Mesendoderm (in vitro differentiated cells): Measurements from ENCODE around the gene CYRIA.

Experiments used
- DNase-seq: peaks from one replicate; pipeline ENCODE4 v3.0.0; 2013
- H2AK5ac ChIP-seq: 2 replicates; pipeline ENCODE4 v1.6.1; 2013; ENCODE audit warnings: low read length, inconsistent platforms
- H2BK120ac ChIP-seq: 2 replicates; pipeline ENCODE4 v1.6.1; 2013; ENCODE audit warnings: low read depth, mild to moderate bottlenecking, low read length, moderate library complexity, mixed read lengths
- H2BK15ac ChIP-seq: replicated peaks from 2 replicates; pipeline ENCODE4 v1.6.1; 2013; ENCODE audit warnings: low read depth, mild to moderate bottlenecking, moderate library complexity
- H2BK5ac ChIP-seq: 2 replicates; pipeline ENCODE4 v1.6.1; 2013; ENCODE audit warnings: low read length, inconsistent platforms
- H3K18ac ChIP-seq: 2 replicates; pipeline ENCODE4 v1.6.1; 2013; ENCODE audit warnings: mild to moderate bottlenecking, low read length, mixed read lengths
- H3K23ac ChIP-seq: one replicate; pipeline ENCODE4 v1.6.1; 2013; ENCODE audit warnings: low read length
- H3K27ac ChIP-seq: 2 replicates; pipeline ENCODE4 v1.5.1; 2013; ENCODE audit warnings: low read depth, mild to moderate bottlenecking, inconsistent platforms, low read length, moderate library complexity
- H3K27me3 ChIP-seq: 2 replicates; pipeline ENCODE4 v1.6.1; 2013; ENCODE audit warnings: low read length, control low read depth, mild to moderate bottlenecking, inconsistent platforms; ENCODE audit not compliant: insufficient read depth, poor library complexity
- H3K36me3 ChIP-seq: 2 replicates; pipeline ENCODE4 v1.6.1; 2013; ENCODE audit warnings: low read length, inconsistent platforms; ENCODE audit not compliant: control insufficient read depth, insufficient read depth
- H3K4ac ChIP-seq: one replicate; pipeline ENCODE4 v1.6.1; 2013; ENCODE audit warnings: low read depth, mild to moderate bottlenecking, low read length, moderate library complexity
- H3K4me1 ChIP-seq: 2 replicates; pipeline ENCODE4 v1.6.1; 2013; ENCODE audit warnings: low read depth, low read length, inconsistent platforms; ENCODE audit not compliant: control insufficient read depth
- H3K4me2 ChIP-seq: 2 replicates; pipeline ENCODE4 v1.6.1; 2013; ENCODE audit warnings: low read length
- H3K4me3 ChIP-seq: 2 replicates; pipeline ENCODE4 v1.5.1; 2013; ENCODE audit warnings: mild to moderate bottlenecking, low read length
- H3K56ac ChIP-seq: one replicate; pipeline ENCODE4 v1.6.1; 2013; ENCODE audit warnings: low read length
- H3K79me1 ChIP-seq: 2 replicates; pipeline ENCODE4 v1.6.1; 2013; ENCODE audit warnings: low read length, inconsistent platforms
- H3K79me2 ChIP-seq: 2 replicates; pipeline ENCODE4 v1.6.1; 2013; ENCODE audit warnings: mild to moderate bottlenecking, low read length; ENCODE audit not compliant: control insufficient read depth, insufficient read depth
- H3K9ac ChIP-seq: 2 replicates; pipeline ENCODE4 v1.6.1; 2013; ENCODE audit warnings: low read length, inconsistent platforms
- H4K5ac ChIP-seq: one replicate; pipeline ENCODE4 v1.6.1; 2013; ENCODE audit warnings: low read length
- H4K8ac ChIP-seq: one replicate; pipeline ENCODE4 v1.6.1; 2013; ENCODE audit warnings: low read depth, mild to moderate bottlenecking, control low read depth, low read length, moderate library complexity
- WGBS: extraction: QIAGEN DNeasy Blood & Tissue Kit; methylation state at CpG from one replicate; pipeline ENCODE4 v1.1.7; 2013; ENCODE audit warnings: low lambda C conversion rate, missing lambda C conversion rate; ENCODE audit not compliant: insufficient coverage; ENCODE audit errors: extremely low coverage; 5-methylcytosine and 5-hydroxymethylcytosine counted together

Gene CYRIA

GRCh38 chr2:16641509-16641908, 24.1 kb downstream of the CYRIA start:
- H3K79me2 ChIP-seq: no peaks in the 10 kb centered on the region
- no peak overlapping the region for H2AK5ac ChIP-seq
- H3K79me1 ChIP-seq: no peaks in the 10 kb centered on the region
- no peak overlapping the region for H3K23ac ChIP-seq
- no peak overlapping the region for H3K4me3 ChIP-seq
- no CpG with 5 or more reads among the region's 2 CpGs for WGBS
- no peaks in the 10 kb centered on the region for H3K4me1 ChIP-seq
- H3K9ac ChIP-seq: no peak overlapping the region
- no peak overlapping the region for H3K56ac ChIP-seq
- H2BK15ac ChIP-seq: no peak overlapping the region
- DNase-seq: no peak
- H2BK5ac ChIP-seq: no peak overlapping the region
- H3K36me3 ChIP-seq: no peaks in the 10 kb centered on the region
- no peak overlapping the region for H3K18ac ChIP-seq
- no peak overlapping the region for H4K8ac ChIP-seq
- H3K27me3 ChIP-seq: no peaks in the 10 kb centered on the region
- no peak overlapping the region for H4K5ac ChIP-seq
- no peak overlapping the region for H3K4me2 ChIP-seq
- no peak overlapping the region for H2BK120ac ChIP-seq
- no peak overlapping the region for H3K4ac ChIP-seq
- H3K27ac ChIP-seq: no peak overlapping the region

GRCh38 chr2:16640867-16641266, 24.8 kb downstream of the CYRIA start:
- H3K4me2 ChIP-seq: no peak overlapping the region
- DNase-seq: no peak
- no peak overlapping the region for H3K18ac ChIP-seq
- H4K5ac ChIP-seq: no peak overlapping the region
- H2AK5ac ChIP-seq: no peak overlapping the region
- H3K56ac ChIP-seq: no peak overlapping the region
- no peak overlapping the region for H4K8ac ChIP-seq
- H2BK120ac ChIP-seq: no peak overlapping the region
- H3K27me3 ChIP-seq: no peaks in the 10 kb centered on the region
- no peak overlapping the region for H2BK5ac ChIP-seq
- no CpG with 5 or more reads among the region's 5 CpGs for WGBS
- H3K23ac ChIP-seq: no peak overlapping the region
- no peak overlapping the region for H3K27ac ChIP-seq
- no peaks in the 10 kb centered on the region for H3K79me2 ChIP-seq
- no peak overlapping the region for H2BK15ac ChIP-seq
- no peaks in the 10 kb centered on the region for H3K36me3 ChIP-seq
- H3K4me1 ChIP-seq: no peaks in the 10 kb centered on the region
- H3K79me1 ChIP-seq: no peaks in the 10 kb centered on the region
- H3K4me3 ChIP-seq: no peak overlapping the region
- H3K4ac ChIP-seq: no peak overlapping the region
- H3K9ac ChIP-seq: no peak overlapping the region

- Histone ChIP-seq H3K79me2 (no peaks in the 10 kb centered on the region), H3K4ac (no peak overlapping the region), H2AK5ac (no peak overlapping the region), H2BK15ac (no peak overlapping the region), H3K36me3 (no peaks in the 10 kb centered on the region), H2BK120ac (no peak overlapping the region), H3K4me1 (no peaks in the 10 kb centered on the region), H3K23ac (no peak overlapping the region), H3K27me3 (no peaks in the 10 kb centered on the region), H3K79me1 (no peaks in the 10 kb centered on the region), H2BK5ac (no peak overlapping the region), H3K9ac (no peak overlapping the region), H3K27ac (no peak overlapping the region), H4K8ac (no peak overlapping the region), H4K5ac (no peak overlapping the region), H3K4me2 (no peak overlapping the region), H3K56ac (no peak overlapping the region), H3K18ac (no peak overlapping the region), H3K4me3 (no peak overlapping the region)
- no peak for DNase-seq
- WGBS: no CpG with 5 or more reads among the region's 9 CpGs
Measured at GRCh38 chr2:16640001-16640700, 25.5 kb downstream of the CYRIA start.

GRCh38 chr2:16639431-16639830, 26.2 kb downstream of the CYRIA start:
- H3K27me3 ChIP-seq: no peaks in the 10 kb centered on the region
- H3K36me3 ChIP-seq: no peaks in the 10 kb centered on the region
- no peaks in the 10 kb centered on the region for H3K4me1 ChIP-seq
- H3K79me1 ChIP-seq: no peaks in the 10 kb centered on the region
- no peak overlapping the region for H2BK15ac ChIP-seq
- H4K5ac ChIP-seq: no peak overlapping the region
- H3K4ac ChIP-seq: no peak overlapping the region
- H3K23ac ChIP-seq: no peak overlapping the region
- H3K9ac ChIP-seq: no peak overlapping the region
- no peaks in the 10 kb centered on the region for H3K79me2 ChIP-seq
- no peak overlapping the region for H3K4me2 ChIP-seq
- H2BK120ac ChIP-seq: no peak overlapping the region
- DNase-seq: no peak
- no peak overlapping the region for H3K18ac ChIP-seq
- no peak overlapping the region for H2BK5ac ChIP-seq
- no peak overlapping the region for H3K27ac ChIP-seq
- H3K56ac ChIP-seq: no peak overlapping the region
- H2AK5ac ChIP-seq: no peak overlapping the region
- no peak overlapping the region for H4K8ac ChIP-seq
- WGBS: no CpG with 5 or more reads among the region's 2 CpGs
- no peak overlapping the region for H3K4me3 ChIP-seq

GRCh38 chr2:16638946-16639345, 26.7 kb downstream of the CYRIA start:
- H3K4me1 ChIP-seq: no peaks in the 10 kb centered on the region
- H3K9ac ChIP-seq: no peak overlapping the region
- no peak overlapping the region for H3K56ac ChIP-seq
- H3K4me2 ChIP-seq: no peak overlapping the region
- H3K18ac ChIP-seq: no peak overlapping the region
- H3K36me3 ChIP-seq: no peaks in the 10 kb centered on the region
- H3K79me1 ChIP-seq: no peaks in the 10 kb centered on the region
- H3K79me2 ChIP-seq: no peaks in the 10 kb centered on the region
- no peak overlapping the region for H2AK5ac ChIP-seq
- H2BK15ac ChIP-seq: no peak overlapping the region
- DNase-seq: no peak
- H4K5ac ChIP-seq: no peak overlapping the region
- H3K27me3 ChIP-seq: no peaks in the 10 kb centered on the region
- no peak overlapping the region for H3K27ac ChIP-seq
- no peak overlapping the region for H3K23ac ChIP-seq
- no CpG with 5 or more reads among the region's 8 CpGs for WGBS
- no peak overlapping the region for H2BK120ac ChIP-seq
- H2BK5ac ChIP-seq: no peak overlapping the region
- H3K4ac ChIP-seq: no peak overlapping the region
- H4K8ac ChIP-seq: no peak overlapping the region
- H3K4me3 ChIP-seq: no peak overlapping the region

GRCh38 chr2:16637304-16637703, 28.3 kb downstream of the CYRIA start:
- no peak overlapping the region for H2BK15ac ChIP-seq
- H3K4me1 ChIP-seq: no peaks in the 10 kb centered on the region
- DNase-seq: no peak
- WGBS: no CpG with 5 or more reads among the region's 1 CpG
- H3K56ac ChIP-seq: no peak overlapping the region
- no peak overlapping the region for H3K4ac ChIP-seq
- H3K79me1 ChIP-seq: no peaks in the 10 kb centered on the region
- no peak overlapping the region for H3K4me3 ChIP-seq
- H2BK5ac ChIP-seq: no peak overlapping the region
- no peak overlapping the region for H3K4me2 ChIP-seq
- no peak overlapping the region for H3K27ac ChIP-seq
- H3K9ac ChIP-seq: no peak overlapping the region
- no peak overlapping the region for H4K5ac ChIP-seq
- H3K79me2 ChIP-seq: no peaks in the 10 kb centered on the region
- no peak overlapping the region for H3K18ac ChIP-seq
- H3K27me3 ChIP-seq: no peaks in the 10 kb centered on the region
- no peak overlapping the region for H2AK5ac ChIP-seq
- H2BK120ac ChIP-seq: no peak overlapping the region
- H4K8ac ChIP-seq: no peak overlapping the region
- no peak overlapping the region for H3K23ac ChIP-seq
- no peaks in the 10 kb centered on the region for H3K36me3 ChIP-seq
